Activated CD8-positive, alpha-beta memory T cell treated with anti-CD3 and anti-CD28 coated beads, Interleukin-2, amount 50 U/mL, for 1 hour (primary cell): ENCODE results near the gene NEK4.
"Not testable (repeated sequence)": the region's sequence is repeated elsewhere in the genome, so short reads cannot be mapped to it uniquely, and the experiment has no call there.

Experiments used
- DNase-seq: peaks from one replicate; pipeline ENCODE4 v3.0.0-alpha.2; 2020; ENCODE audit errors: extremely low read depth

The NEK4 gene

DNA sequence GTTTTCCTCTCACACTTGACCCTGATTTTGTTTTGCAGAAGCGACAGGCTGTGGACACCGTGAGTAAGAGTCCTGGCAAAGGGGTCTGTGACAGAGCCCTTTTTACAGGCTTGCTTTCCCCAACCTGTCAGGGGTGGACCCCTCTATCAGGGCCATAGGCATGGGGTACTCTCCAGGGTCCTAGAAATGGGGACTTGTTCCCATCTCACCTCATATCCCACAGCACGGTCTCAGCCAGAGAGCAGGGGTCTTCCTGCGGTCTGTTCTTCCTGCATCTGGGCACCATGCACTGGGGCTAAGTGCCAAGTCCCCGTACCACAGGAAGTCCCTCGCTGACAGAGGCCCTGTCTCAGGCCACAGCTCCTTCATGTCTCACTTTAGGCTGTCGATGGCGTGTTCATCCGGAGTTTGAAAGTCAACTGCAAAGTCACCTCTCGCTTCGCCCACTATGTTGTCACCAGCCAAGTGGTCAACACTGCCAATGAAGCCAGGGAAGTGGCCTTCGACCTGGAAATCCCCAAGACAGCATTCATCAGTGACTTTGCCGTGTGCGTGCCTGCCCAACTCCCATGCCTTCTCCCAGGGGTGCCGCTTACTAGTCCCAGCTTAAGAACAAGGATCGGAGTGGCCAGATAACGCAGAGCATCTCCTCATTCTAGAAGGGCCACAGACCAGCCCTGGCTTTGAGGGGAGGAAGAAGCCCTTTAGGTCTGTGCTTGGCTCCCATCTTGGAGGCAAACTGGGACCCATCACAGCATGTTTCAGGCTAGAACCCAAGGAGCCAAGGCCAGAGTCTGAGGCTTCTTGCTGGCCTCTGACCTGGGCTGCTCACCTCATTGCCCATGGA, 7.4 kb upstream of the NEK4 start:
- DNase-seq: no peak

DNA sequence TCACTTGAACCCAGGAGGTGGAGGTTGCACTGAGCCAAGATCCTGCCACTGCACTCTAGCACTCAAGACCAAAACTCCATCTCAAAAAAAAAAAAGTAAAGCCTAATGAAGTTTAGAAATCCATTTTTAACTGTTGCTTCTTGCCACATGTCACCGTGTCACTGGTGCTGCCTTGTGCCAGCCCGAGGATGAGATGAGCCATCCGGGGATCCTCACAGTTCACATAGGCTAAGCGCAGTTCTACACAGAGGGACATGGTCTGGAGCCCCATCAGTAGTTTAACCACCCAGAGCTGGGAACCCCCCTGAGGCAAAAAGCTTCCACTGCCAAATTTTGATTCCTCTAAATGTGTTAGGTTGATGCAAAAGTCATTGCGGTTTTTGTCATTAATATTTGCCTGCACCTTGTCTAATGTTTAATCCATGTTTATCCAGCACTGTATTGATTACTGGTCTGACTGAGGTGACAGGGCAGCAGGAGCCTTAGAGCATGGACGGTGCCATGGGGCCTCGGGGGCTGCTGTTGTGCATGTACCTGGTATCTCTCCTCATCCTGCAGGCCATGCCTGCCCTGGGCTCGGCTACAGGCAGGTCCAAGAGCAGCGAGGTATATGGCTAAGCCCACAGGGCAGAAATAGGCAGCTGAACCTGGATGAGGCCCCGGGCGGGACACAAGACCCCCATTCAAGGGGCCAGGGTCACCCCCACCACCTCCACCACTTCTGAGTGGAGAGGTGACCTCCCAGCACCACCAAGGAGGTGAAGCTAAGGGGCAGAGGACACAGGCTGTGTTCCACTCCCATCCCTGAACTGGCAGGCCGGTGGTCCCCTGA, 6.6 kb upstream of the NEK4 start, which contains the start of gene ITIH1:
TSS of gene ITIH1 (plus strand) at position 473 of the 832 bp plus-strand sequence. CDS start at position 490, 17 bp downstream.
- no peak for DNase-seq

DNA sequence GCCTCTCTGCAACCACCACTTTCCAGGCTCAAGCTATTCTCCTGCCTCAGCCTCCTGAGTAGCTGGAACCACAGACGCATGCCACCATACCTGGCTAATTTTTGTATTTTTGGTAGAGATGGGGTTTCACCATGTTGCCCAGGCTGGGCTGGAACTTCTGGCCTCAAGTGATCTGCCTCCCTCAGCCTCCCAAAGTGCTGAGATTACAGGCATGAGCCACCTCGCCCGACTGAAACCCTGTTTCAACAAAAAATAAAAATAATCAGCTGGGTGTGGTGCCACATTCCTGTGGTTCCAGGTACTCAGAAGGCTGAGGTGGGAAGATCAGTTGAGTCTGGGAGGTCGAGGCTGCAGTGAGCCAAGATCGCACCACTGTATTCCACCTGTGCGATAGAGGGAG, 5.7 kb upstream of the NEK4 start:
- DNase-seq: not testable (repeated sequence)

DNA sequence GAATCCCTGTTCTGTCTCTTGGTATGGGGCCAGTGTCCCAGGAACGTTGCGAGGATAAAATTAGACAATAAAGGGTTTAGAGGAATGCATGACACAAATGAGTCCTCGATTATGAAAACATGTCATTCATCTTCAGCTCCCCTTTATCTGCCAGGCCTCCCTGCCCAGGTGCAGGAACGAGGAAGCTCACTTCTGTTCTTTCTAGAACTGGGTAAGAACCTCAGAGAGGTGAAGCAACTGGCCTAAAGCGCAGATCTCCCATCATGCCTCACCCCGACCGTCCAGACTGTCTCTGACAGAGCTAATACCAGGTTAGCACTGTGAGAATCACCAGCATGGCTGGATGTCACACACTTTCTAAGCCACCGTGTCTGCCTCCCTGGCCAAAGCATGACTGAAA, 5.1 kb upstream of the NEK4 start:
- DNase-seq: no peak

DNA sequence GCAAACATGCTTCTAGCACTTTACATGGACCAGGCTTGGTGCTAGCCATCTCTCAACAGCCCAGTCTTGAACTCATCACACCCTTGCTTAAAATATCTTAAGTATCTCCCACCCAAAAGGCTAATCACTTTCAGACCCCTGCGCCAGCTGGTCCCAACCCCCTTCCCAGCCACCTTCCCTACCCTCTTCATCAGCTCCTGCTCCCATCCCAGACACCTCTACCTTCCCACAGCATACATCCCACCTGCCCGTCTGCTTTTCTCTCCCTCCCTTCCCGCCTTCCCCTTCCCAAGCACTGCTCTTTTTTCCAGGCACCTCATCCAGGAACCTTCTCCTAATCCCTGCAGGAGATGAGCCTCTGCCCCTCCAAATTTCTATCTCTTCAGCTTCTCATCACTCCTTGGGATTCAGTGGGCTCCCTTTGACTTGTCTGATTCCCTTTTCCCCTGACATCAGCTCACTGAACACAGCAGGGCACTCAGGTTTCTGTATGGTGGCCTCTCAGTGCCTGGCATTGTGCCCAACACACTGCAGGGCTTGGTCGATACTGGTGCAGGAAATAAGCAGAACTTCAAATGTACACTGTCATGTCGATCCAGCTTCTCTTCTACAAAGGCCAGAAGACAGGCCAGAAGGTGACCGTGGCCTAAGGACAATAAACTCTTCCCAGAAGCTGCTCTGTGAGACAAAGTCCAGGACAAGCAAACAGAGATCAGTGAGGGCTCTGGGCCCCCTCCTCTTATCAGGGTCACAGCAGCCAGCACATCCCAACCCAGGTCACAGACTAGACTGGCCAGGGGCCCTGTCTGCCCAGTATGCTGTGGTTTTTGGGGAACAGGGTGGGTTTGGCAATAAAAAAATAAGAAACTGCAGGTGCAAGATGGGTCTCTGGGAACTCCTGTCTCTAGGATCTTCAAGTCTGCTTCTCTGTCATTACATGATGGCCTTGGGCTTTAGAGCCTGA, 4.4 kb upstream of the NEK4 start:
- no peak for DNase-seq

DNA sequence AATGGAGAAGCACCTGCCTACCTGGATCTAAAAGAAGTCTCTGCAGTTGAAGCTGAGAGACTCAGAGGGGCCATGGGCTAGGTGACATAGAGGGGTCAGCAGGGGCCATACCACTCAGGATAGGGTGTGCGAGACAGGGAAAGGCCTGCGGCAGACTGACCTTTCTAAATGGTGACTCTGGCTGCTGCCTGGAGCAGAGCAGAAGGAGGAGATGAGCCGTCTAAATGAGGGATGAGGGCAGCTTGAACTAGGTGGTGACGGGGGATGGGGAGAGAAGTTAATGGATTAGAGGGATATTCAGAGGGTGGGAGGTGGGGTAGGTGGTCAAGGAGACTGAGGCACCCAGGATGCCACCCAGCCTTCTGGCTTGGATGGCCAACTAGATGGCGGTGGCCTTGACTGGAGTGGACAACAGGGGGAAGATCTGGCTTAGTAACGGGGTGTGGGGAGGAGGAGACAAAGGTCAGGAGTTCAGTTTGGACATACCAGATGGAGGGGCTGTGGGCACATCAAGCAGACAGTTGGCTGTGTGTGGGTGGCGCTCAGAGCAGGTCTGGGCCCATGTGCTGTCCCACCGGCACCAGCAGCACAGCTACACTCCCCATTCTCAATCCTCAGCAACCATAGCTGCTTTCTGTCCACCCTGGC, 3.5 kb upstream of the NEK4 start:
- no peak for DNase-seq

DNA sequence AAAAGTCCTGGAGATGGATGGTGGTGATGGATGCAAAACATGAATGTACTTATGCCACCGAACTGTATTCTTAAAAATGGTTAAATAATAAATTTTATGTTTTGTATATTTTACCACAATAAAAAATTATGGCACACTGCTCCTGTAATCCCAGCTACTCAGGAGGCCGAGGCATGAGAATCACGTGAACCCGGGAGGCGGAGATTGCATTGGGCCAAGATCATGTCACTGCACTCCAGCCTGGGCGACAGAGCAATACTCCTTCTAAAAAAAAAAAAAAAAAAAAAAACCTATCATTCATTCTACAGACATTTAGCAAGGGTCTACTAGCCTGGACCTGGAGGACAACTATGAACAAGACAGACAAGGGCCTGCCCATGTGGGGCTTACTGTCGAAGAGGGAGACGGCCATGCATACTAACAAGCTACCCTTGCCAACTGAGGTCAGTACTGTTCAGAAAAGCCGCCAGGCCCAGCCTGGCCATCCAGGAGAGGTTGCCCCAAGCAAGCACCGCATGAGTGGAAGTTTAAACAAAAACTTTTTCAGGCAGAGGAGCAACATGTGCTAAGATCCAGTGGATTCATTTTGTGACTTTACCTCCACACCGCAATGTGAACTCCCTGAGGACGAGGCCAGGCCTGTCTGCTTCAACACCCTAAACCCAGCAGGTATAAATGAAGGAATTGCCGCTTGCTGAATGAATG, 2.8 kb upstream of the NEK4 start:
- no peak for DNase-seq

DNA sequence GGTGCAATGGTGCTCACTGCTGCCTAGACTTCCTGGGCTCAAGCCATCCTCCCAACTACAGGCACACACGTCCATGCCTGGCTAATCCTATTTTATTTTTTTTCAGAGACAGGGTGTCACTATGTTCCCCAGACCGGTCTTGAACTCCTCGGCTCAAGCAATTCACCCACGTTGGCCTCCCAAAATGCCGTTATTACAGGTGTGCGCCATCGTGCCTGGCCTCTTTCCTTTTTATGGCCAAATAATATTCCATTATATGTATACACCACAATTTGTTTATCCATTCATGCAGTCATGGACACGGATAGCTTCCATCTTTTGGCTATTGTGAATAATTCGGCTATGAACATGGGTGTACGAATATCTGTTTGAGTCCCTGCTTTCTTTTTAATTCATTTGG, 962 bp upstream of the NEK4 start:
- DNase-seq: no peak

DNA sequence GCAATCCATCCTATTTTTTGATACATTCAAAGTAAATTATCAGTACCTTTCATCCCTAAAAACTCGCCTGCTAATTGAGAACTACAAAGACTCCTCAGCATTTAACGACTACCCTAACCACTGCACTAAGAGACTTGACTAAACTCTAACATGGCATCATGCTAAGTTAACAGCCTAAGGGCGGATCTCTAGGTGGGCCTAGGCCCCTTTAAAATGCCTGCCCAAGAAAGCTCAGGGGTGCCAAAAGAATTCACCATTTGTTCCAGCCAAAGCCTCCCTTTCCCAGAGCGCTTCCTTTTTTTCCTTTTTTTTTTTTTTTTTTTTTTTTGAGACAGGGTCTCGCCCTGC, 568 bp upstream of the NEK4 start:
- no peak for DNase-seq

DNA sequence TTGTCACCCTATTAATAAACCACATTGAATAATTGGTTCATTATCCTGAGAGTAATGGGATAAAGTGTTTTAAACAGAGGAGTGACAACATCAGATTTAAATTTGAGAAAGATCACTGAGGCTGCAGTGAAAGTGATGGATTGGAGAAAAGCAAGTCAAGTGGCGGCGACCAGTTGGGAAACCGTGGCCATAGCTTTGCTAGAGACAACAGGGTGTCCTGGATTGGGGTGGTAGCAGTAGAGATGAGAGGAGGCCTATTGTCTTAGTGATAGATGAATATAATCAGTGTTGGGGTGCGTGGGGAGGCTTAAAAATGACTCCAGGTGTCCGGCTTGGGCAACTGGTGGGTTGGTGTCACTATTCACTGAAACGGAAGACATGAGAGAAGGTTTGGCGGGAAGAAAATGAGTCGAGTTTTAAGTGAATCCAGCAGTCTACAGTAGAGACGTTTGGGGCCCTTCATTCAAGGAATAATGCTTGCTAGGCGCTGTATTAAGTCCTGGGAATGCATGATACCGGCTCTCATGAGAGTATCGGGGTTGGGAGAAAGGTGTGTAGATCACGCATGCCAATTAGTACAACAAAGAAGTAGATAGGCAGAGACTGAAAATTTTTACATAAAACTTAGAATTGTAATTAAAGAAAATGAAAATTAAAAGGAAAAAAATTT, 819 bp downstream of the NEK4 start:
- no peak for DNase-seq

DNA sequence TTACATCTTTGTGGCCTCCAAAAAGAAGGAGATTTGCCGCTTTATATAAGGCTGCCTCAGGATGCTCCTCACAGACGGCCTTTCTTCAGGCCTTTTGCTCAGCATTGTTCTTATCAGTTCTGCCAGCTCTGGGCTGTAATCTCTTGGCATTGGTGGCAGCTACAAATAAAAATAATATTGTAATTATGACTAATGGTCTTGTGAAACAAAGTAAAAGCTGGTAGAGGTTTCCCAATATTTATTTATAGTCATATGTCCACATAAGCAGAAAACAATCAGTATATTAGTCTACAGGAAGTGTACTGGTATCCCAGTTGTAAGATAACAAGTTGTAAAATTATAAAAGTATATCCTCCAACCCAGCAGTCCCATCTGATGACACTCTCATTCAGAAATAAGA, 7.3 kb downstream of the NEK4 start:
- no peak for DNase-seq

DNA sequence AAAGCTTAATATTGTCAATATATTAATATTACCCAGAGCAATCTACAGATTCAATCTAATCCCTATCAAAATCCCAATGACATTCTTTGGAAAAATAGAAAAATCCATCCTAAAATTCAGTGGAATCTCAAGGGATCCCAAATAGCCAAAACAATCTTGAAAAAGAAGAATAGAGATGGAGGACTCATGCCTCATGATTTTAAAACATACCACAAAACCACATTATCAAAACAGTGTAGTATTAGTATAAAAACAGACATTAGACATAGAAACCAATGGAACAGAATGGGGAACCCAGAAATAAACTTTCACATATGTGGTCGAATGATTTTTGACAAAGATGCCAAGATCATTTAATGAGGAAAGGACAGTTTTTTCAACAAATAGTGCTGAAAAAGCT, 14.6 kb downstream of the NEK4 start:
- no peak for DNase-seq

DNA sequence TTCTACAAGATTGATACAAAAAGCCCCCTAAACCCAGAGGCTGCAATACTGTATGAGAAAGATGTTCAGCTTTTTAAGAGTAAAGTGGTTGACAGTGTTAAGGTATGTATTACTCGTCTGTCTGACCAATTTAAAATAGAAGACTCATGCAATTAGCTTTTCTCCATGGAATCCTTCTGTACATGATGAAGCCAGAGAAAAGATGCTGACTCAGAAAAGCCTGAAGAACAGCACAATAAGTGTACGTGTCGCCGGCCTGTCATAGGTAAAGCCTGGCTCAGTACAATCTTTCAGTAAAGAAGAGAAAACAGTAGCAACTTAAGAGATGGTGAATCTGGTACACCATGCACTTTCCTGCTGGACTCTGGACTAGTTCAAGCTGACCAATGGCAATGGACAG, 16.4 kb downstream of the NEK4 start:
- DNase-seq: no peak

DNA sequence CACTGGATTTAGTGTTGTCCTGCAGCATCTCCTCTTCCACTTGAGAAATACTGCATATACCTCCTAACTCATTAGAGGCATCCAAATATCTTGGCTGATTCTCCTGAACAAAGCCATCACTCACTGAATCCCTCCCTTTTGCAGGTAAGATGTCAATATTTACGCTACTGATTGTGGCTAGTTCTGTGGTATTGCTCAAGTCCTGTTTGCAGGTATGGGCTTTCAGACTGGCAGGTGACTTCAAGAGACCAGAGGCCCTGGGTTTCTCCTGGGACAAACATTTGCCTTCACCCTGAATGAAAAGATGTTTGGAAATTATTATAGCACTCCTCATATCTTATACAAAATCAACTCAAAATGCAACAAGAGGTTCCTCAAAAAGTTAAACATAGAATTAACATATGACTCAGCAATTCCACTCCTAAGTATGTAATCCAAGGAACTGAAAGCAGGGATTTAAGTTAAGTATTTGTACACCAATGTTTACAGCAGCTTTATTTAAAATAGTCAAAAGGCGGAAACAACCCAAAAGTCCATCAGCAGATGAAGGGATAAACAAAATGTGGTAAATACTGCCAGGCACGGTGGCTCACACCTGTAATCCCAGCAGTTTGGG, 18.6 kb downstream of the NEK4 start:
- DNase-seq: no peak

DNA sequence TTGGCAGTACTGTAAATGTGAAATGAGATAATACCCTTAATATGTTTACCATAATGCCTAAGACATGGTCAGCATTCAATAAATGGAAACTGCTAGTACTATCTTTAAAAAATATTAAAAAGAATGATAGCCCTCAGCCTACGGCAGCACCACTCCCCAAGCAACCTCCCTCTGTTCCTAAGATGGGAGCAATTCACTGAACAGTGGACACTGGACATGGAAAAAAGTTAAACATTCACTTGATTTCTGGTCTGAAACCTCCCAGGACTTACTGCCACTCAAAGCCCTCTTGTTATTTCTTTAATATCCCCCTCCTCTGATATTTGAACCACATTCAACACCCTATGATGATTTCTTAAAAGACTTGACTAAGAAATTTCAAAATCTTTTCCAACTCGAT, 27.0 kb downstream of the NEK4 start:
- DNase-seq: no peak

DNA sequence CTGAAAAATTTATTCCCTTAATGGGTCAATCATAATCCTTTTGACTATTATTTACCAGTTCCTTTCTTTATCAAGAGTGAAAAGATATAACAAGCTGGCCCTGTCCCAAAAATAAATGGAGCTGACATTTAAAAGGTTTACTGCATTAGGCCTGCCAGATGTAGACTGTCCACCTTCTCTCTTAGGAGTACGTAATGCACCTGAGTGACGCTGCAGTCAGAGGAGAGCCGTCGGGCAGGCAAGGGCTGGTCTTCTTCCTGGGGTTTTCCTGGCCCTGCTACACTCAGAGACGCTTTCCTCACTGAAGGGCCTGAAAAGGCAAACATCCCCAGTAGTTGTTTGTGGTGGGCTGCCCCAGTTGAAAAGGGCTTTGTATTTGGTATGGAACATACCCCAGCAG, 27.6 kb downstream of the NEK4 start:
- no peak for DNase-seq

DNA sequence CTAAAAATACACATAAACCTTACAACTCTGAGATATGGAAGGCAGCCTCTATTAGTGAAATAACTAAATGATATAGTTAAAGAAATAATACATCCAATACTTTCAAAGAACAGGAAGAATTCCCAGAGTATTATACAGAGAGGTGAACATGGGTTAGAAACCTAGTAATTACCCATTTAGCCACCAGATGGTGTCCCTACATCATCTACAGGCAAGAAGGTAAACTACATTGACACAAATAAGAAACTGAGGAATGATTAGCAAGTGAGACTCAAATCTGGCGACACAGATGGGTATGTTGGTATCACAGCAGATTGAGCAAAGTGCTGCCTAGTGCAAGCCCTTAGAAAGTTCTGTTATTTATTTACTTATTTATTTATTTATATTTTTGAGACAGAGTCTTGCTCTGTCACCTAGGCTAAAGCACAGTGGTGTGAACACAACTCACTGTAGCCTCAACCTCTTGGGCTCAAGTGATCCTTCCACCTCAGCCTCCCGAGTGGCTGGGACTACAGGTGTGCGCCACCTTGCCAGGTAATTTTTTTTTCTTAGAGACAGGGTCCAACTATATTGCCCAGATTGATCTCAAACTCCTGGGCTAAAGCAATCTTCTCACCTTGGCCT, 28.2 kb downstream of the NEK4 start:
- no peak for DNase-seq

DNA sequence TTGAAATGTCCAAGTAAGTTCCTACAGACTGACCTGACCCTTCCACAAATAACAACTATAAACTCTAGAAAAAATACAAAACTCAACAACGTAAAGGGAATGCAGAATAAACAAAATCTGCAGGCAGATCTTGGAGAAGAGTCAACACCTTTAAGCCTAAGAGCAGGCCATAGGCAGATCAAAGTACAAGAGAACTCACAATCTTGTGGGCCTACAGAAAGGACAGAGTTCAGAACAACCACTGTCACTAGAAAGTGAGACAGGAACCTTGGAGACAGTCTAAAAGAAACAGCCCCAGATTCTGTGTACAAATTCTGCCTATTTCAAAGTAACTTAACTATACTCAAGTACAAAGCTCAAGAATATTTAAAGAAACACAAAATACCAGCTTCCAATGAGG, 31.0 kb downstream of the NEK4 start:
- DNase-seq: no peak

DNA sequence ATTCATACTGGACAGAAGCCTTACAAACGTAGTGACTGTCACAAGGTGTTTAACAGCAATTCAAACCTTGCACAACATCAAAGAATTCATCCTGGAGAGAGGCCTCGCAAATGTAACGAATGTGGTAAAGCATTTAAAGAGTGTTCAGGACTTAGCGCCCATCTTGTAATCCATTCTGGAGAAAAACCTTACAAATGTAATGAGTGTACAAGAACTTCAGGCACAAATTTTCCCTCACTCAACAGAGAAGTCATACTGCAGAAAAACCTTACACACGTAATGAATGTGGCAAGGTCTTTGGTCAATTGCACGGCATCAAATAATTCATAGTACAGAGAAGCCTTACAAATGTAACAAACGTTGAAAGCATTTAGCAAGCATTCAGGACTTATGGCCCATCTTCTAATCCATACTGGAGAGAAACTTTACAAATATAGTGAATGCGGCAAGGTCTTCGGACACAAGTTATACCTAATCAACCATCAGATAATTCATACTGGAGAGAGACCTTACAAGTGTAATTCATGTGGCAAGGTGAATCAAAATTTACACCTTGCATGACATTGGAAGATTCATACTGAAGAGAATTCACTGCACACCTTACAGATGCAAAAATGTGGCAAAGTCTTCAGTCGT, 37.4 kb downstream of the NEK4 start:
- no peak for DNase-seq
